Fibroblast of lung (primary cell): ENCODE results near the gene SMARCC1. TPM values are rescaled to one million over a fixed set of nuclear protein-coding genes. Genes with fewer than 3 reads are reported as not detected.

Experiments used
- DNase-seq, 2 donors: peaks; one replicate each; pipeline versions ENCODE4 v3.0.0 to v3.0.0-alpha.2; 2010; ENCODE audit warnings: low read depth in 2 of 2
- H2AFZ ChIP-seq: 2 replicates; pipeline ENCODE4 v1.5.1; 2012; ENCODE audit warnings: low read length, control low read depth, inconsistent platforms
- H3K27ac ChIP-seq: 2 replicates; pipeline ENCODE4 v1.5.1; 2011; ENCODE audit warnings: low read length, control low read depth; ENCODE audit not compliant: insufficient read depth
- H3K27me3 ChIP-seq: 2 replicates; pipeline ENCODE4 v1.5.1; 2011; ENCODE audit warnings: mild to moderate bottlenecking, low read length; ENCODE audit not compliant: control insufficient read depth, insufficient read depth
- H3K36me3 ChIP-seq: 2 replicates; pipeline ENCODE4 v1.5.1; 2011; ENCODE audit warnings: low read length; ENCODE audit not compliant: control insufficient read depth, insufficient read depth
- H3K4me1 ChIP-seq: 2 replicates; pipeline ENCODE4 v1.5.1; 2011; ENCODE audit warnings: low read length; ENCODE audit not compliant: control insufficient read depth, insufficient read depth; ENCODE audit errors: extremely low read depth
- H3K4me2 ChIP-seq: 2 replicates; pipeline ENCODE4 v1.5.1; 2011; ENCODE audit warnings: low read length, control low read depth; ENCODE audit not compliant: insufficient read depth; ENCODE audit errors: extremely low read depth
- H3K4me3 ChIP-seq, 4 experiments: fragments of 200-600 bp in 1 of 4; sonication (generic) in 1 of 4; replicated peaks in 1 of 4; 2 replicates each; pipeline ENCODE4 v1.5.1; 2011 to 2016; ENCODE audit warnings: low read length in 4 of 4, low read depth in 3 of 4, mild to moderate bottlenecking in 3 of 4, control low read depth in 2 of 4, inconsistent platforms in 1 of 4, mixed read lengths in 1 of 4; ENCODE audit not compliant: insufficient read depth in 1 of 4; ENCODE audit errors: control extremely low read depth in 1 of 4
- H3K79me2 ChIP-seq: 2 replicates; pipeline ENCODE4 v1.5.1; 2012; ENCODE audit warnings: mild to moderate bottlenecking, low read length, inconsistent platforms; ENCODE audit not compliant: control insufficient read depth, insufficient read depth
- H3K9ac ChIP-seq: 2 replicates; pipeline ENCODE4 v1.5.1; 2011; ENCODE audit warnings: mild to moderate bottlenecking, low read length, control low read depth; ENCODE audit not compliant: insufficient read depth
- H3K9me3 ChIP-seq: 2 replicates; pipeline ENCODE4 v1.5.1; 2012; ENCODE audit warnings: low read depth, low read length; ENCODE audit not compliant: control insufficient read depth, insufficient read depth
- H4K20me1 ChIP-seq: 2 replicates; pipeline ENCODE4 v1.5.1; 2011; ENCODE audit warnings: low read length; ENCODE audit not compliant: control insufficient read depth, insufficient read depth; ENCODE audit errors: extremely low read depth
- CTCF ChIP-seq, 2 donors: IDR thresholded peaks in 1 of 2; conservative IDR thresholded peaks in 1 of 2; 1 replicate in 1 of 2; 2 replicates in 1 of 2; pipeline ENCODE4 v1.5.1; 2011 to 2012; ENCODE audit warnings: low read length in 2 of 2, control low read depth in 1 of 2, inconsistent platforms in 1 of 2, low read depth in 1 of 2, mild to moderate bottlenecking in 1 of 2
- EZH2 ChIP-seq: IDR thresholded peaks from 2 replicates; pipeline ENCODE4 v1.5.1; 2012; ENCODE audit warnings: low read length, control low read depth, mild to moderate bottlenecking; ENCODE audit errors: missing control alignments
- polyA plus RNA-seq, 2 donors: library from polyadenylated mRNA; depleted of rRNA in 1 of 2; stranded (reverse) in 1 of 2; unstranded in 1 of 2; fragments of >200 nt; gene quantifications; 2 replicates each; pipeline ENCODE4 v1.2.1, GENCODE V29; 2011 to 2012; ENCODE audit warnings: missing spikeins in 1 of 2
- total RNA-seq: library from RNA; depleted of rRNA; stranded (reverse); fragments of >200 nt; gene quantifications from 2 replicates; pipeline ENCODE4 v1.2.1, GENCODE V29; 2014

The SMARCC1 gene
- total and polyA plus RNA-seq, 2 donors (not counting 1 experiment from before 2014, with no cell fraction given), result 23.1 to 23.6 TPM

GRCh38 chr3:47540281-47540680, 241.4 kb downstream of the SMARCC1 start:
- TF ChIP-seq CTCF (conservative IDR thresholded peaks at IDR 0.05 in 1 of 2, IDR thresholded peaks at IDR 0.05 in 1 of 2; ENCODE audit: low read depth in 1 of 2, low read length in 2 of 2) (no peak), EZH2 (no peak)
- H3K79me2 ChIP-seq, result no peaks in the 10 kb centered on the region
- no peaks in the 10 kb centered on the region for H3K36me3 ChIP-seq
- H3K4me2 ChIP-seq, result no peak overlapping the region
- peak in 1 of 2 donors; percentile 12 for DNase-seq
- no peak overlapping the region for H2AFZ ChIP-seq
- no peaks in the 10 kb centered on the region for H4K20me1 ChIP-seq
- no peak overlapping the region for H3K9ac ChIP-seq
- H3K4me1 ChIP-seq, result no peaks in the 10 kb centered on the region
- H3K4me3 ChIP-seq, result no peak overlapping the region
- H3K27me3 ChIP-seq, result no peaks in the 10 kb centered on the region
- H3K9me3 ChIP-seq, result no peaks in the 10 kb centered on the region
- no peak overlapping the region for H3K27ac ChIP-seq

GRCh38 chr3:47536967-47537366, 244.7 kb downstream of the SMARCC1 start:
- Histone ChIP-seq H3K79me2 (no peaks in the 10 kb centered on the region), H3K27me3 (no peaks in the 10 kb centered on the region), H2AFZ (no peak overlapping the region), H3K4me1 (no peaks in the 10 kb centered on the region), H3K36me3 (no peaks in the 10 kb centered on the region), H3K9ac (no peak overlapping the region), H3K4me2 (no peak overlapping the region), H3K9me3 (no peaks in the 10 kb centered on the region), H3K4me3 (no peak overlapping the region), H4K20me1 (no peaks in the 10 kb centered on the region), H3K27ac (no peak overlapping the region)
- TF ChIP-seq EZH2 (no peak), CTCF (conservative IDR thresholded peaks at IDR 0.05 in 1 of 2, IDR thresholded peaks at IDR 0.05 in 1 of 2; ENCODE audit: low read depth in 1 of 2, low read length in 2 of 2) (no peak)
- no peak for DNase-seq

GRCh38 chr3:47536221-47536891, 245.3 kb downstream of the SMARCC1 start:
- H3K4me1 ChIP-seq, result no peaks in the 10 kb centered on the region
- H3K27ac ChIP-seq, result no peak overlapping the region
- no peaks in the 10 kb centered on the region for H3K9me3 ChIP-seq
- H3K79me2 ChIP-seq, result no peaks in the 10 kb centered on the region
- no peak overlapping the region for H2AFZ ChIP-seq
- H3K9ac ChIP-seq, result no peak overlapping the region
- H3K4me3 ChIP-seq, result no peak overlapping the region
- H4K20me1 ChIP-seq, result no peaks in the 10 kb centered on the region
- TF ChIP-seq EZH2 (no peak), CTCF (conservative IDR thresholded peaks at IDR 0.05 in 1 of 2, IDR thresholded peaks at IDR 0.05 in 1 of 2; ENCODE audit: low read depth in 1 of 2, low read length in 2 of 2) (no peak)
- no peaks in the 10 kb centered on the region for H3K36me3 ChIP-seq
- no peak overlapping the region for H3K4me2 ChIP-seq
- no peak for DNase-seq
- no peaks in the 10 kb centered on the region for H3K27me3 ChIP-seq

Other genes starting within 250 kb of the SMARCC1 start
- under 0.01 and 0.17 TPM in 2 replicates for gene CSPG5, start 203.0 kb downstream of the SMARCC1 start, total RNA-seq
- gene CSPG5, start 203.0 kb downstream of the SMARCC1 start, polyA plus RNA-seq, result 0.02 TPM in 1 of 2 replicates, not detected in the other
- gene DHX30, start 21.2 kb upstream of the SMARCC1 start, total RNA-seq, result 43.1 and 47.1 TPM in 2 replicates
- gene DHX30, start 21.2 kb upstream of the SMARCC1 start, polyA plus RNA-seq, result 27.4 and 38.8 TPM in 2 replicates
- 81.7 and 152 TPM in 2 replicates for gene MAP4, start 234.5 kb upstream of the SMARCC1 start, total RNA-seq
- gene MAP4, start 234.5 kb upstream of the SMARCC1 start, polyA plus RNA-seq, result 243 and 256 TPM in 2 replicates